Measurements from ENCODE around the gene PHYHIPL. TPM values are rescaled to one million over a fixed set of nuclear protein-coding genes. Genes with fewer than 3 reads are reported as not detected.

Gene PHYHIPL
- total RNA-seq, 4 donors from 2014 or later: 0.32 TPM; not detected in 3

DNA sequence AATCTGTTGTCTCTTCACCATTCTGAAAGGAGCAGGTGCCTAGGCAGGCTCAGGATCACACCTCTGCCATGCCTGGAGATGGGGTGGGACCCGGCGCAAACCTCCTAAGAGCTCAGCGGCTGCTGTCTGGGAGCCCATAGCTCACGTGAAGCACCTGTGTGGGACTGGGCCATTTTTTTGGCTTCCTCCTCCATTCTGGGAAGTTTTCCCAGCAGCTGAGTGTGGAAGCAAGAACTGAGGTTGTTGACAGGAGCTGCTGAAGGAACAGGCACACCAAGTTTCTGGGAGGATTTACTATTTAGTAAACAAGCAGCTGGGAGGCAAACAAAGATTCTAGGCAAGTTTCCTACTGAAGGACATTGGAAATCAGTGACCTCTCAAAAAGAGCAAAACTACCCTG is 108.6 kb downstream of the PHYHIPL start:
- ATAC-seq: peak; percentile 57 to 67

DNA sequence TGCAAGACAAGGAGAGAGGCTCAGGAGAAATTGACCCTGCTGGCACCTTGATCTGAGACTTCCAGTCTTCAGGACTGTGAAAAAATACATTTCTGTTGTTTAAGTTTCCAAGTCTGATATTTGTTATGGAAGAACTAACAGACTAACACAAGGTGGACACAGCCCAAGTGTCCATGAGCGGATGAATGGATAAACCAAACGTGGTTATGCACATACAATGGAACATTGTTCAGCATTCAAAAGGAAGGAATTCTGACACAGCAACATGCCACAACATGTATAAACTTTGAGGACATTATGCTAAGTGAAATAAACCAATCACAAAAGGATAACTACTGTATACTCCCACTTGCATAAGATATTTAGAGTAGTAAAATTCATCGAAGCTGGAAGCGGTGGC is 109.4 kb downstream of the PHYHIPL start:
- H3K36me3 ChIP-seq: no peaks in the 10 kb centered on the region
- DNase-seq: no peak
- no peaks in the 10 kb centered on the region for H3K9me3 ChIP-seq
- TF ChIP-seq, protein P1, sequence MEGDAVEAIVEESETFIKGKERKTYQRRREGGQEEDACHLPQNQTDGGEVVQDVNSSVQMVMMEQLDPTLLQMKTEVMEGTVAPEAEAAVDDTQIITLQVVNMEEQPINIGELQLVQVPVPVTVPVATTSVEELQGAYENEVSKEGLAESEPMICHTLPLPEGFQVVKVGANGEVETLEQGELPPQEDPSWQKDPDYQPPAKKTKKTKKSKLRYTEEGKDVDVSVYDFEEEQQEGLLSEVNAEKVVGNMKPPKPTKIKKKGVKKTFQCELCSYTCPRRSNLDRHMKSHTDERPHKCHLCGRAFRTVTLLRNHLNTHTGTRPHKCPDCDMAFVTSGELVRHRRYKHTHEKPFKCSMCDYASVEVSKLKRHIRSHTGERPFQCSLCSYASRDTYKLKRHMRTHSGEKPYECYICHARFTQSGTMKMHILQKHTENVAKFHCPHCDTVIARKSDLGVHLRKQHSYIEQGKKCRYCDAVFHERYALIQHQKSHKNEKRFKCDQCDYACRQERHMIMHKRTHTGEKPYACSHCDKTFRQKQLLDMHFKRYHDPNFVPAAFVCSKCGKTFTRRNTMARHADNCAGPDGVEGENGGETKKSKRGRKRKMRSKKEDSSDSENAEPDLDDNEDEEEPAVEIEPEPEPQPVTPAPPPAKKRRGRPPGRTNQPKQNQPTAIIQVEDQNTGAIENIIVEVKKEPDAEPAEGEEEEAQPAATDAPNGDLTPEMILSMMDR (IDR thresholded peaks at IDR 0.05 in 4 of 5, conservative IDR thresholded peaks at IDR 0.05 in 1 of 5): no peak
- no peak for TF ChIP-seq POLR2A (IDR thresholded peaks at IDR 0.05)
- peak overlapping the region; percentile 70 to 90 (median 76) for H3K27ac ChIP-seq
- in situ Hi-C loops (cut with MboI; ENCODE audit: low sequenced_read_pairs in 4 of 4): no loop called here
- no peaks in the 10 kb centered on the region for H3K27me3 ChIP-seq
- H3K4me3 ChIP-seq: no peak overlapping the region
- ATAC-seq: no peak
- H3K4me1 ChIP-seq: peaks cover 37% of the 10 kb centered on the region in 2 donors
- intact Hi-C loops (cut with DNase I; ENCODE audit: low total_unique reads): no loop called here

More for the DNA sequence above, 108.6 kb downstream of the PHYHIPL start:
- no peaks in the 10 kb centered on the region for H3K27me3 ChIP-seq
- TF ChIP-seq POLR2A (IDR thresholded peaks at IDR 0.05): no peak
- TF ChIP-seq, protein P1 (IDR thresholded peaks at IDR 0.05 in 4 of 5, conservative IDR thresholded peaks at IDR 0.05 in 1 of 5): no peak
- H3K4me3 ChIP-seq: peak overlapping the region in 3 of 4 donors; percentile 14 to 23 (median 22)
- intact Hi-C loops (cut with DNase I; ENCODE audit: low total_unique reads) (no loop called here), in situ Hi-C loops (cut with MboI; ENCODE audit: low sequenced_read_pairs in 4 of 4) (no loop called here)
- no peaks in the 10 kb centered on the region for H3K9me3 ChIP-seq
- peak; percentile 65 to 89 for DNase-seq
- H3K4me1 ChIP-seq: peaks cover 40 to 45% of the 10 kb centered on the region in 2 donors
- no peaks in the 10 kb centered on the region for H3K36me3 ChIP-seq
- peak overlapping the region; percentile 70 to 90 (median 76) for H3K27ac ChIP-seq

DNA sequence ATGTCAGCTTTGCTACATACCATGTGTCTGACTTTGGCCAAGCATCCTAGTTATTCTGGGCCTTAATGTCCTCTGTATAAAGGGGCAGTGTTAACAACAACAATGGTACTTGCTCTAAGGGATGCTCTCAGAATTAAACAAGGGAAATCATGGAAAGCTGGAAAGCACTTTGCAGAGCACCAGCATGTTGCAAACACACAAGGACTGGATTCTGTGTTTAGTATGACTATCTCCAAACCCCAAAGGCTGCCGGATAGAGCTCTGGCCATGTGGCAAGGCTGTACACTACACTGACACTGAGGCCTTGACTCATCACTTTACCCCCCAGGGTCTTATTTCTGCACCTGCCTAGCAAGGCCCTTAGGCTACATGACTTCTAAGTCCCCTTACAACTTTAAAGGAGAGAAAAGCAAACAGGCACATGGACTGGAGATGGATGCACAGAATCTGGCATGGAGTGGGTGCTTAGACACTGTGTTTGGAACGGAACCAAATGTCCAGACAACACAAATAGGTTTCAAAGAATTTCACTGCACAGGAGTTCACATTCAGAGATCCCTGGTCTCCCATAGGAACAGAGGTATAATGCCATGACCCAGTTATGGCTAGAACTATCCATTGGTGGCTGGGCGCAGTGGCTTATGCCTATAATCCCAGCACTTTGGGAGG is 111.3 kb downstream of the PHYHIPL start:
- Histone ChIP-seq H3K36me3 (no peaks in the 10 kb centered on the region), H3K9me3 (no peaks in the 10 kb centered on the region), H3K27ac (peak overlapping the region in 1 of 4 donors; percentile 67), H3K4me3 (no peak overlapping the region), H3K4me1 (peaks cover 34 to 37% of the 10 kb centered on the region in 2 donors), H3K27me3 (no peaks in the 10 kb centered on the region)
- in situ Hi-C loops (cut with MboI; ENCODE audit: low sequenced_read_pairs in 4 of 4) (no loop called here), intact Hi-C loops (cut with DNase I; ENCODE audit: low total_unique reads) (no loop called here)
- TF ChIP-seq POLR2A (IDR thresholded peaks at IDR 0.05): no peak
- TF ChIP-seq, protein P1 (IDR thresholded peaks at IDR 0.05 in 4 of 5, conservative IDR thresholded peaks at IDR 0.05 in 1 of 5): no peak
- ATAC-seq: no peak
- no peak for DNase-seq

DNA sequence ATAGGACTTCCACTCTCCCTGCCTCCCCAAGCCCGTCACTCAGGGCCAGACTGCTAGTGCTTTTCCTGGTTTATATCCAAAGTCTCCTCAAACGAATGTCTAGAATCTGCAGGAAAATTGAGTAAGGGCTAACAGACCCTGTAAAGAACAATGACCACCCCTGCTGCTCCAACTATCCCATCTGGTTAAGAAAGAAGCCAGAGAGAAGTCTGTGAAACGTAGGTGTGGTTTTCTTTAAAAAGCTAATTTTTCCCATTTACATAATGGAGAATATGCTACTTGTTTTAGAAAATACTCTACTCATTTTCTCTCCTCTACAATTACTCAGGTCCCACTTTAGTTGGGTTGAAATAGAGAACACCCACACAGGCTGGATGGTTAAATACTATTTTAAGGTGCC is 113.4 kb downstream of the PHYHIPL start:
- no peak for TF ChIP-seq POLR2A (IDR thresholded peaks at IDR 0.05)
- Histone ChIP-seq H3K36me3 (no peaks in the 10 kb centered on the region), H3K9me3 (no peaks in the 10 kb centered on the region), H3K4me1 (peaks cover 16 to 40% of the 10 kb centered on the region in 2 donors), H3K27me3 (no peaks in the 10 kb centered on the region), H3K27ac (no peak overlapping the region), H3K4me3 (no peak overlapping the region)
- in situ Hi-C loops (cut with MboI; ENCODE audit: low sequenced_read_pairs in 4 of 4) (no loop called here), intact Hi-C loops (cut with DNase I; ENCODE audit: low total_unique reads) (no loop called here)
- DNase-seq: no peak
- no peak for ATAC-seq

DNA sequence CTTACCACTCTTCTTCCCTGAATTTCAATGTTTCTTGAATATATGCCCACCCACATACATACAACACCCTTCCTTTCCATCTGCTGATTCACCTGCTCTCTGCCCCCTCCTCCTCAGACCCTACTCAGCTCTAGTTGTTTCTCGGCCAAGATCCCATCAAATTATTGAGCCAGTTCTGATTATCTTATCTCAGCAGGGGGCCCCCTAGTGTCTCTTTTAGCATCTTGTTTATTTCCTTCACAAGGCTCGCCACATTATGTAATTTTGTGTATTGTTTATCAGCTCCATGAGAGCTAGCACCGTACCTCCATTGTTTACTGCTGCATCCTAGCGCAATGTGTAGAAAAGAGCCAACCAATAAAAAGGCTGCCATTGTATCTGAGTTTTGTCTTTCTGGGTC is 114.0 kb downstream of the PHYHIPL start:
- Histone ChIP-seq H3K9me3 (no peaks in the 10 kb centered on the region), H3K27me3 (no peaks in the 10 kb centered on the region), H3K4me3 (no peak overlapping the region), H3K36me3 (no peaks in the 10 kb centered on the region), H3K27ac (no peak overlapping the region), H3K4me1 (peaks cover 10 to 42% of the 10 kb centered on the region in 2 donors)
- no peak for DNase-seq
- in situ Hi-C loops (cut with MboI; ENCODE audit: low sequenced_read_pairs in 4 of 4): no loop called here
- intact Hi-C loops (cut with DNase I; ENCODE audit: low total_unique reads): no loop called here
- TF ChIP-seq, protein P1 (IDR thresholded peaks at IDR 0.05 in 4 of 5, conservative IDR thresholded peaks at IDR 0.05 in 1 of 5): no peak
- no peak for TF ChIP-seq POLR2A (IDR thresholded peaks at IDR 0.05)
- ATAC-seq: no peak

Other genes with a start within 250 kb of the PHYHIPL start
- 100 to 1,000 TPM in 1 of 4 donors, 10 to 100 TPM in 2, 1 to 10 TPM in 1; 6.0 to 125 (median 17.6) TPM for gene FAM13C, start 185.9 kb downstream of the PHYHIPL start, total RNA-seq

Measured in gastrocnemius medialis (tissue), 4 donors.